Measurements from ENCODE around the gene L3MBTL3.
"Not testable (repeated sequence)": the region's sequence is repeated elsewhere in the genome, so short reads cannot be mapped to it uniquely, and the experiment has no call there.

The L3MBTL3 gene

GRCh38 chr6:130132286-130132701 is 113.9 kb downstream of the L3MBTL3 start:
- Histone ChIP-seq H3K36me3 (ENCODE audit: control insufficient read depth, insufficient read depth, low read length) (no peaks in the 10 kb centered on the region; the same call in 1 of the 2 replicates), H3K27ac (ENCODE audit: low read length) (no peak overlapping the region), H3K4me1 (ENCODE audit: control insufficient read depth, insufficient read depth, low read length) (no peaks in the 10 kb centered on the region), H3K4me3 (ENCODE audit: low read length) (no peak overlapping the region), H3K9me3 (ENCODE audit: control insufficient read depth, insufficient read depth, low read length) (no peaks in the 10 kb centered on the region), H3K27me3 (ENCODE audit: control insufficient read depth, insufficient read depth, low read length) (no peaks in the 10 kb centered on the region)
- no CpG with 5 or more reads among the region's 6 CpGs for WGBS (ENCODE audit: insufficient coverage, insufficient read length)
- DNase-seq (ENCODE audit: low read depth, low spot score): no peak

GRCh38 chr6:130134582-130134981 is 116.2 kb downstream of the L3MBTL3 start:
- Histone ChIP-seq H3K27ac (ENCODE audit: low read length) (no peak overlapping the region), H3K27me3 (ENCODE audit: control insufficient read depth, insufficient read depth, low read length) (no peaks in the 10 kb centered on the region), H3K4me1 (ENCODE audit: control insufficient read depth, insufficient read depth, low read length) (no peaks in the 10 kb centered on the region), H3K9me3 (ENCODE audit: control insufficient read depth, insufficient read depth, low read length) (no peaks in the 10 kb centered on the region), H3K36me3 (ENCODE audit: control insufficient read depth, insufficient read depth, low read length) (no peaks in the 10 kb centered on the region; the same call in 1 of the 2 replicates), H3K4me3 (ENCODE audit: low read length) (no peak overlapping the region)
- WGBS (ENCODE audit: insufficient coverage, insufficient read length): no CpG with 5 or more reads among the region's 2 CpGs
- DNase-seq (ENCODE audit: low read depth, low spot score): no peak

GRCh38 chr6:130136798-130137197 is 118.4 kb downstream of the L3MBTL3 start:
- H3K27ac ChIP-seq (ENCODE audit: low read length): no peak overlapping the region
- H3K4me3 ChIP-seq (ENCODE audit: low read length): no peak overlapping the region
- WGBS (ENCODE audit: insufficient coverage, insufficient read length): no CpG with 5 or more reads among the region's 2 CpGs
- no peak for DNase-seq (ENCODE audit: low read depth, low spot score)
- H3K36me3 ChIP-seq (ENCODE audit: control insufficient read depth, insufficient read depth, low read length): no peaks in the 10 kb centered on the region; the same call in 1 of the 2 replicates
- no peaks in the 10 kb centered on the region for H3K4me1 ChIP-seq (ENCODE audit: control insufficient read depth, insufficient read depth, low read length)
- no peaks in the 10 kb centered on the region for H3K9me3 ChIP-seq (ENCODE audit: control insufficient read depth, insufficient read depth, low read length)
- H3K27me3 ChIP-seq (ENCODE audit: control insufficient read depth, insufficient read depth, low read length): no peaks in the 10 kb centered on the region

GRCh38 chr6:130138116-130138908 is 119.9 kb downstream of the L3MBTL3 start:
- Histone ChIP-seq H3K27me3 (ENCODE audit: control insufficient read depth, insufficient read depth, low read length) (no peaks in the 10 kb centered on the region), H3K36me3 (ENCODE audit: control insufficient read depth, insufficient read depth, low read length) (no peaks in the 10 kb centered on the region; the same call in 1 of the 2 replicates), H3K27ac (ENCODE audit: low read length) (no peak overlapping the region), H3K9me3 (ENCODE audit: control insufficient read depth, insufficient read depth, low read length) (no peaks in the 10 kb centered on the region), H3K4me3 (ENCODE audit: low read length) (no peak overlapping the region), H3K4me1 (ENCODE audit: control insufficient read depth, insufficient read depth, low read length) (no peaks in the 10 kb centered on the region)
- no peak for DNase-seq (ENCODE audit: low read depth, low spot score)
- WGBS (ENCODE audit: insufficient coverage, insufficient read length): no CpG with 5 or more reads among the region's 7 CpGs

- DNase-seq (ENCODE audit: low read depth, low spot score): no peak
- H3K4me1 ChIP-seq (ENCODE audit: control insufficient read depth, insufficient read depth, low read length): no peaks in the 10 kb centered on the region
- no peaks in the 10 kb centered on the region; the same call in 1 of the 2 replicates for H3K36me3 ChIP-seq (ENCODE audit: control insufficient read depth, insufficient read depth, low read length)
- H3K27me3 ChIP-seq (ENCODE audit: control insufficient read depth, insufficient read depth, low read length): no peaks in the 10 kb centered on the region
- no peak overlapping the region for H3K27ac ChIP-seq (ENCODE audit: low read length)
- no peaks in the 10 kb centered on the region for H3K9me3 ChIP-seq (ENCODE audit: control insufficient read depth, insufficient read depth, low read length)
- H3K4me3 ChIP-seq (ENCODE audit: low read length): no peak overlapping the region
- no CpG with 5 or more reads among the region's 3 CpGs for WGBS (ENCODE audit: insufficient coverage, insufficient read length)
Measured at GRCh38 chr6:130138909-130139242, 120.5 kb downstream of the L3MBTL3 start.

- WGBS (ENCODE audit: insufficient coverage, insufficient read length): no CpG with 5 or more reads among the region's 2 CpGs
- Histone ChIP-seq H3K27ac (ENCODE audit: low read length) (no peak overlapping the region), H3K36me3 (ENCODE audit: control insufficient read depth, insufficient read depth, low read length) (no peaks in the 10 kb centered on the region; the same call in 1 of the 2 replicates)
Measured at GRCh38 chr6:130140084-130140483, 121.7 kb downstream of the L3MBTL3 start.

GRCh38 chr6:130143709-130144108 is 125.3 kb downstream of the L3MBTL3 start:
- Histone ChIP-seq H3K27ac (ENCODE audit: low read length) (no peak overlapping the region), H3K9me3 (ENCODE audit: control insufficient read depth, insufficient read depth, low read length) (no peaks in the 10 kb centered on the region), H3K4me1 (ENCODE audit: control insufficient read depth, insufficient read depth, low read length) (no peaks in the 10 kb centered on the region), H3K27me3 (ENCODE audit: control insufficient read depth, insufficient read depth, low read length) (no peaks in the 10 kb centered on the region), H3K36me3 (ENCODE audit: control insufficient read depth, insufficient read depth, low read length) (no peaks in the 10 kb centered on the region), H3K4me3 (ENCODE audit: low read length) (no peak overlapping the region)
- WGBS (ENCODE audit: insufficient coverage, insufficient read length): no CpG with 5 or more reads among the region's 3 CpGs
- DNase-seq (ENCODE audit: low read depth, low spot score): no peak

More at GRCh38 chr6:130140084-130140483, 121.7 kb downstream of the L3MBTL3 start:
- DNase-seq (ENCODE audit: low read depth, low spot score): no peak
- no peaks in the 10 kb centered on the region for H3K9me3 ChIP-seq (ENCODE audit: control insufficient read depth, insufficient read depth, low read length)
- no peak overlapping the region for H3K4me3 ChIP-seq (ENCODE audit: low read length)
- no peaks in the 10 kb centered on the region for H3K4me1 ChIP-seq (ENCODE audit: control insufficient read depth, insufficient read depth, low read length)
- no peaks in the 10 kb centered on the region for H3K27me3 ChIP-seq (ENCODE audit: control insufficient read depth, insufficient read depth, low read length)

GRCh38 chr6:130147111-130147510 is 128.7 kb downstream of the L3MBTL3 start:
- Histone ChIP-seq H3K27ac (ENCODE audit: low read length) (no peak overlapping the region), H3K4me3 (ENCODE audit: low read length) (no peak overlapping the region), H3K9me3 (ENCODE audit: control insufficient read depth, insufficient read depth, low read length) (no peaks in the 10 kb centered on the region), H3K36me3 (ENCODE audit: control insufficient read depth, insufficient read depth, low read length) (no peaks in the 10 kb centered on the region), H3K4me1 (ENCODE audit: control insufficient read depth, insufficient read depth, low read length) (0 out of 2 replicates have a peak, but pooled peaks cover 2% of the 10 kb centered on the region), H3K27me3 (ENCODE audit: control insufficient read depth, insufficient read depth, low read length) (no peaks in the 10 kb centered on the region)
- DNase-seq (ENCODE audit: low read depth, low spot score): no peak
- WGBS (ENCODE audit: insufficient coverage, insufficient read length): no CpG with 5 or more reads among the region's 3 CpGs

- Histone ChIP-seq H3K4me1 (ENCODE audit: control insufficient read depth, insufficient read depth, low read length) (0 out of 2 replicates have a peak, but pooled peaks cover 2% of the 10 kb centered on the region), H3K27me3 (ENCODE audit: control insufficient read depth, insufficient read depth, low read length) (no peaks in the 10 kb centered on the region), H3K27ac (ENCODE audit: low read length) (no peak overlapping the region), H3K9me3 (ENCODE audit: control insufficient read depth, insufficient read depth, low read length) (no peaks in the 10 kb centered on the region), H3K36me3 (ENCODE audit: control insufficient read depth, insufficient read depth, low read length) (no peaks in the 10 kb centered on the region), H3K4me3 (ENCODE audit: low read length) (no peak overlapping the region)
- WGBS (ENCODE audit: insufficient coverage, insufficient read length): 100% methylated on average over 1 of the region's 7 CpGs
- peak; percentile 18 for DNase-seq (ENCODE audit: low read depth, low spot score)
Measured at GRCh38 chr6:130148181-130148580, 129.8 kb downstream of the L3MBTL3 start.

- not testable (repeated sequence) for H3K27me3 ChIP-seq (ENCODE audit: control insufficient read depth, insufficient read depth, low read length); H3K36me3 ChIP-seq (ENCODE audit: control insufficient read depth, insufficient read depth, low read length); H3K4me3 ChIP-seq (ENCODE audit: low read length); H3K4me1 ChIP-seq (ENCODE audit: control insufficient read depth, insufficient read depth, low read length); H3K9me3 ChIP-seq (ENCODE audit: control insufficient read depth, insufficient read depth, low read length); DNase-seq (ENCODE audit: low read depth, low spot score); H3K27ac ChIP-seq (ENCODE audit: low read length)
- no CpG with 5 or more reads among the region's 2 CpGs for WGBS (ENCODE audit: insufficient coverage, insufficient read length)
Measured at GRCh38 chr6:130149016-130149415, 130.6 kb downstream of the L3MBTL3 start.

- Histone ChIP-seq H3K36me3 (ENCODE audit: control insufficient read depth, insufficient read depth, low read length) (no peaks in the 10 kb centered on the region), H3K27ac (ENCODE audit: low read length) (no peak overlapping the region), H3K4me3 (ENCODE audit: low read length) (no peak overlapping the region), H3K9me3 (ENCODE audit: control insufficient read depth, insufficient read depth, low read length) (no peaks in the 10 kb centered on the region), H3K4me1 (ENCODE audit: control insufficient read depth, insufficient read depth, low read length) (0 out of 2 replicates have a peak, but pooled peaks cover 2% of the 10 kb centered on the region), H3K27me3 (ENCODE audit: control insufficient read depth, insufficient read depth, low read length) (no peaks in the 10 kb centered on the region)
- no peak for DNase-seq (ENCODE audit: low read depth, low spot score)
- no CpG with 5 or more reads among the region's 8 CpGs for whole genome bisulfite sequencing (ENCODE audit: insufficient coverage, insufficient read length)
Measured at GRCh38 chr6:130150906-130151305, 132.5 kb downstream of the L3MBTL3 start.
